ENCODE data around the gene MAML2.

GRCh38 chr11:95964281-95964680, 378.7 kb downstream of the MAML2 start:
- TF ChIP-seq CTCF (IDR thresholded peaks at IDR 0.05 in 8 of 11, conservative IDR thresholded peaks at IDR 0.05 in 3 of 11) (no peak), POLR2A (IDR thresholded peaks at IDR 0.05) (no peak)

All from spleen (tissue), 7 donors.